ENCODE results near the gene KIF16B.
"Not testable (repeated sequence)": the region's sequence is repeated elsewhere in the genome, so short reads cannot be mapped to it uniquely, and the experiment has no call there.

Gene KIF16B

GRCh38 chr20:16265334-16265733 lies 307.9 kb downstream of the KIF16B start:
- CTCF ChIA-PET, result no interaction called here
- DNase-seq (ENCODE audit: low read depth, low spot score), result no peak
- no peak overlapping the region for H3K4me3 ChIP-seq (ENCODE audit: low read depth, low read length)
- no peak for TF ChIP-seq CTCF (IDR thresholded peaks at IDR 0.05; ENCODE audit: insufficient read depth, low read length, missing control alignments)
- POLR2A ChIA-PET, result no interaction called here

GRCh38 chr20:16263582-16263981 lies 309.7 kb downstream of the KIF16B start:
- POLR2A ChIA-PET, result no interaction called here
- DNase-seq (ENCODE audit: low read depth, low spot score), result no peak
- no peak for TF ChIP-seq CTCF (IDR thresholded peaks at IDR 0.05; ENCODE audit: insufficient read depth, low read length, missing control alignments)
- H3K4me3 ChIP-seq (ENCODE audit: low read depth, low read length), result no peak overlapping the region
- CTCF ChIA-PET, result no interaction called here

DNA sequence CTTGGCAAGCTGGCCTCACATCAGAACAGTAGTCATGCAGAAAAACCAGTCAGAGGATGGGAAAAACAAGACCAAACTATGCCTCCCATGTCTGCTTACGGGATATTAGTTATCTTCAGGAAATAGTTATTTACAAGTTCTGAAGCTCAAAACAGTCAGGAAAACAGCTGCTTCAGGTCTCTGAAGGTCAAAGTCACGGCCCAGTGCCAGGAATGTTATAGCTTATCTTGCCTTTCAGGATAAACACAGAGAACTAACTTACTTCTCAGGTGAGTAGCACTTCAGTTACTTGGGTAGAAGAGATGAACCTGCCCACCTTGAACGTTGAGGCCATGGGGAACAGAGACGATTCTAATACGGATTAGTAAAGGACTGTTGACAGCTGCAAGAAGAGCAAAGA lies 310.7 kb downstream of the KIF16B start:
- no peak for TF ChIP-seq CTCF (IDR thresholded peaks at IDR 0.05; ENCODE audit: insufficient read depth, low read length, missing control alignments)
- ChIA-PET POLR2A (no interaction called here), CTCF (no interaction called here)
- DNase-seq (ENCODE audit: low read depth, low spot score), result no peak
- H3K4me3 ChIP-seq (ENCODE audit: low read depth, low read length), result no peak overlapping the region

DNA sequence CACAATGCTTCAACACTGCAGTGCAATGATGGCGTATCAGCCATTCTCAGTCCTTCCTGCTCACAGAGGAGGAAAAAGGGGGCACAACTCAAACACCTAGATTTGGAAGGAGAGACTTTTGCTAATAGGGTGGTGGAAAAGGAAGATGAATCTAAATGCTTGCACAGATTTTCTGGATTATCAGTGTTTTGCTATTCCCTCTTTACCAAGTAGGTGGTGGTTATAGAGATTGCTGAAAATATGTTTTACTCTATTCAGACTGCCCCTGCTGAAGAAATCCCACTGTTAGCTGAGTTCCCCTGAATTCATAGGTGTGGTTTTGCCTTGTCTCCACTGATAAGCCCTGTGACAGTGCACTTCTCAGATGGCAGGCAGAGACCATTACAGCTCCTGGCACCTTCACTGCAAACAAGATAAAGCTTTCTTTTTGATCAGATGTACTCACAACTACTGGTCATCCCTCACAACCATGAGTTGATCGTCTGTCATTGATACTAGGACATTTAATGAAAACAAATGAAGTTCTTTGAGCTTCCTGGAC lies 311.4 kb downstream of the KIF16B start:
- CTCF ChIA-PET, result no interaction called here
- TF ChIP-seq CTCF (IDR thresholded peaks at IDR 0.05; ENCODE audit: insufficient read depth, low read length, missing control alignments), result no peak
- H3K4me3 ChIP-seq (ENCODE audit: low read depth, low read length), result no peak overlapping the region
- no peak for DNase-seq (ENCODE audit: low read depth, low spot score)
- POLR2A ChIA-PET, result no interaction called here

DNA sequence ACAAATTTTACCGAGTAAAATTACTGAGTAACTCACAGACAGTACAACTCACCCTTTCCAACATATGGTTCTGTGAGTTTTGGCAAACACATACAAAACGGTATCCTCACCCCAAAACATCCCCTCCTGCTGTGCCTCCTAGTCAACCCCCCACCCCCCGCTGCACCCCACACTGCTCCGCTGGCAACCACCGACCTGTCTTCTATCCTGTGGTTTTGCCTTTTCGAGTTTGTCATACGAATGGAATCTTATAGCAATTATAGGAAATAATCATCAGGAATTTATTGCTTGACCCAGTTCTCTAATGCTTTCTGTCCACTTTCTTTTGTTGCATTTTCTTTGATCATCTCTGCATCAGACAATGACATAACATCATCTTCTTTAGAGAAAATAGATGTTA lies 312.3 kb downstream of the KIF16B start:
- no peak for TF ChIP-seq CTCF (IDR thresholded peaks at IDR 0.05; ENCODE audit: insufficient read depth, low read length, missing control alignments)
- ChIA-PET POLR2A (no interaction called here), CTCF (no interaction called here)
- DNase-seq (ENCODE audit: low read depth, low spot score), result peak; percentile 44
- no peak overlapping the region for H3K4me3 ChIP-seq (ENCODE audit: low read depth, low read length)

DNA sequence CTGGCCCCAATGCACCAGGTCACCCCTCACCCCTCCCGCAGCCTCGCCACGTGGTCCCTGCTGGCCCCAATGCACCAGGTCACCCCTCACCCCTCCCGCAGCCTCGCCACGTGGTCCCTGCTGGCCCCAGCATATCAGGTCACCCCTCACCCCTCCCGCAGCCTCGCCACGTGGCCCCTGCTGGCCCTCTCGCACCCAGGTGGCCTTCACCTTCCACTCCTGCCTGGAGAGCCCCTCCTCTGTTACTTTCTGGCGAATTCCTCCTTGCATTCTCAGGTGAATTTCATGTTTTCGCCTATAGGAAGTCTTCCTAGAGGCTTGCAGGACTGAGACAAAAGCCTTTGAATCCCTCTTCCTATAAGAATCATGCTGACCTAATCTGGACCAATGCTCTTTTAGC lies 313.1 kb downstream of the KIF16B start:
- POLR2A ChIA-PET; CTCF ChIA-PET; H3K4me3 ChIP-seq (ENCODE audit: low read depth, low read length); DNase-seq (ENCODE audit: low read depth, low spot score): not testable (repeated sequence)

DNA sequence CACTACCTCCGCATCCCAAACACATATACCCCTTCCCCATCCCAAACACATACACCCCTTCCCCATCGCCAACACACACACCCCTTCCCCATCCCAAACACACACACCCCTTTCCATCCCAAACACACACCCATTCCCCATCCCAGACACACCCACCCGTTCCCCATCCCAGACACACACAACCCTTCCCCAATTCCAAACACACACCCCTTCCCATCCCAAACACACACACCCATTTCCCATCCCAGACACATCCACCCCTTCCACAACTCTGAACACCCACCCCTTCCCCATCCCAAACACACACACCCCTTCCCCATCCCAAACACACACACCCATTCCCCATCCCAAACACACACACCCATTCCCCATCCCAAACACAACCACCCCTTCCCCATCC lies 314.5 kb downstream of the KIF16B start:
- POLR2A ChIA-PET, result no interaction called here
- TF ChIP-seq CTCF (IDR thresholded peaks at IDR 0.05; ENCODE audit: insufficient read depth, low read length, missing control alignments), result no peak
- no peak overlapping the region for H3K4me3 ChIP-seq (ENCODE audit: low read depth, low read length)
- CTCF ChIA-PET, result no interaction called here
- no peak for DNase-seq (ENCODE audit: low read depth, low spot score)
